ENCODE results near the gene TMEM50B. TPM values are rescaled to one million over a fixed set of nuclear protein-coding genes. Genes with fewer than 3 reads are reported as not detected.
"Not testable (repeated sequence)": the region's sequence is repeated elsewhere in the genome, so short reads cannot be mapped to it uniquely, and the experiment has no call there.

The TMEM50B gene
- 10 to 100 TPM; 34.9 to 37.5 TPM for total RNA-seq

DNA sequence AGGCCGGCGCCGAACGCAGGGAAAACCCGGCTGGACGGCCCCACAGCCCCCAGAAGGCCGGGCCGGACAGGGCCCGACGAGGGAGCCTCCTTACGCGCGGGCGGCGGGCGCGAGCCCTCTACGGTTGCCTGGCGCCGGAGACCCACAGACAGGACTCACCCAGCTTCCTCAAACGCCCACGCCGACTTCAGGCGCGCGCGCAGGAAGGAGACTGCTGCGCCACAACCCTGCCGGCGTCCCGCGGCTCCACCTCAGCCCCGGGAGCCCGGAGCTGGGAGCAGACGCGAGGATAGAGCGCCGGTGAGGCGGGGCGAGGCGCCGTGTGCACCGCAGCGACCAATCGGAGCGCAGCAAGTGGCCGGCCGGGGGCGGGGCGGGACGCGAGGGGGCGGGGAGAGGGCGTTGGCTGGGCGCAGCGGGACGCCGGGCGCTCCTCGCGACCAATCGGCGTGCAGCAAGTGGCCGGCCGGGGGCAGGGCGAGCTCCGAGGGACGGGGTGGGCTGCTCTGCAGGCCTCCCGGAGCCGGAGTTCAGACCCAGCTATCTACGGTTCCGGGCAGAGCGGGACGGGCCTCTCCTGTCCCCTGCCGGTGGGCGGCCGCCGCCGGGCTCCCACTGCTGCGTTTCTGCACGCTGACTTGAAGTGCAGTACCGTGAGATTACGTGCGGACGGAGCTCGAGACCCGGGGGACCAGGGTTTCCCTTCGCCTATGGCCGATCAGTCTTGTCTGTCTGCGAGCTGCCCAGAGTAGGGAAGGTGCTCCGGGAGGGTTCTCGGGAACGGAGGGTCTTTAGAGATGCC is at the start of gene TMEM50B:
Gene TMEM50B, minus strand, starts transcription at position 296 of the 802 bp plus-strand sequence. CDS start 11,089 bp downstream, outside the sequence.
- Mint-ChIP-seq H3K4me3 (peak within 1 kb of the TSS; percentile 93), H3K9me3 (ENCODE audit: insufficient read depth) (no peaks in the 10 kb centered on the region), H3K27ac (peak within 1 kb of the TSS; percentile 94), H3K27me3 (ENCODE audit: low read depth) (peaks cover 2% of the 10 kb centered on the region), H3K36me3 (ENCODE audit: low read depth) (peaks cover 6% of the 10 kb centered on the region), H3K4me1 (ENCODE audit: low read depth) (peaks cover 26% of the 10 kb centered on the region)
- ChIA-PET POLR2A (interaction anchor here (0.6 to 2.7 kb wide), 11 partner anchors 10 to 214 kb away, joined by 3 to 39 read pairs (median 3); partner anchors contain the start of genes DNAJC28, DONSON, GART and IFNAR1), CTCF (interaction anchor here (0.6 to 2.3 kb wide), 16 partner anchors 12 to 708 kb away, joined by 3 to 25 read pairs (median 4); partner anchors contain the start of genes DNAJC28, GART, IFNAR1 and IL10RB)
- ATAC-seq (peak; percentile 95), DNase-seq (peak; percentile 96)

- Mint-ChIP-seq H3K27me3 (ENCODE audit: low read depth) (no peaks in the 10 kb centered on the region), H3K4me3 (no peak overlapping the region), H3K27ac (no peak overlapping the region), H3K9me3 (ENCODE audit: insufficient read depth) (no peaks in the 10 kb centered on the region), H3K4me1 (ENCODE audit: low read depth) (no peaks in the 10 kb centered on the region), H3K36me3 (ENCODE audit: low read depth) (peaks cover 52% of the 10 kb centered on the region)
- ATAC-seq (no peak), DNase-seq (no peak)
- ChIA-PET CTCF (no interaction called here), POLR2A (interaction anchor here (1.2 kb wide), 1 partner anchor 8 kb away, joined by 3 read pairs; no protein-coding TSS in a partner anchor)
These were observed 43.2 kb upstream of the TMEM50B start for GRCh38 chr21:33522953-33523349.

DNA sequence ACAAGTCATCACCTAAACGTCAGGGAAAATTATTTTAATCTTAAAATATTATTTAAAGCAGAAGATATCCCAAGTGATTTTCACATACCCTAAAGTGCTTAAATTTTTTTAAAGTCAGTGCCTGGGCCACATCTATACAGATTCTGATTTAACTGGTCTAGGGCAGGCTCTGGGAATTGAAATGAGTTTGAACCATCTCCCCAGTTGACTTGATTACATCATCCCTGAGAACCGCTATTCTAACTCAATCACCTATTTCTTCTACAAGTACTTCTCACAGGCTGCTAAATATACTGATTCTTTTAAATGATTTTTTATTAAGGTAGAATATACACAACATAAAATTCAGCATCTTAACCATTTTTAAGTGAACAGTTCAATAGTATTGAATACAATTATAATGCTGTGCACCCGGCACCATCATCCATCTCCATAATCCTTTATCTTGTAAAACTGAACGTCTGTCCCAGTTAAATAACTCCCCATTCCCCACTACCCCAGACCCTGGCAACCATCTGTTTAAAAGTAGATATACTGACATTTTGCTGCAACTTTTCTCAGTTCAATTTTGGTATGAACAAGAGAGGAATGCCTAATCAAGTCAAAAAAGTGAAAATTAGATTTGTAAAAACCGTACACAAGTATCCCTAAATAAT is 42.7 kb upstream of the TMEM50B start:
- ChIA-PET POLR2A (interaction anchor here (1.2 kb wide), 1 partner anchor 8 kb away, joined by 3 read pairs; no protein-coding TSS in a partner anchor), CTCF (no interaction called here)

GRCh38 chr21:33518899-33519298 is 39.1 kb upstream of the TMEM50B start:
- H3K4me3 Mint-ChIP-seq: no peak overlapping the region
- ATAC-seq (no peak), DNase-seq (no peak)
- ChIA-PET CTCF (no interaction called here), POLR2A (interaction anchor here (0.6 kb wide), 1 partner anchor 12 kb away, joined by 3 read pairs; no protein-coding TSS in a partner anchor)
- no peaks in the 10 kb centered on the region for H3K9me3 Mint-ChIP-seq (ENCODE audit: insufficient read depth)
- H3K4me1 Mint-ChIP-seq (ENCODE audit: low read depth): peaks cover 15% of the 10 kb centered on the region
- peaks cover 59% of the 10 kb centered on the region for H3K36me3 Mint-ChIP-seq (ENCODE audit: low read depth)
- no peaks in the 10 kb centered on the region for H3K27me3 Mint-ChIP-seq (ENCODE audit: low read depth)
- no peak overlapping the region for H3K27ac Mint-ChIP-seq

More for the DNA sequence above, 42.7 kb upstream of the TMEM50B start:
- ATAC-seq (no peak), DNase-seq (no peak)
- Mint-ChIP-seq H3K27ac (no peak overlapping the region), H3K4me3 (no peak overlapping the region), H3K9me3 (ENCODE audit: insufficient read depth) (no peaks in the 10 kb centered on the region), H3K27me3 (ENCODE audit: low read depth) (no peaks in the 10 kb centered on the region), H3K36me3 (ENCODE audit: low read depth) (peaks cover 50% of the 10 kb centered on the region), H3K4me1 (ENCODE audit: low read depth) (no peaks in the 10 kb centered on the region)

- DNase-seq (no peak), ATAC-seq (peak; percentile 53)
- no peaks in the 10 kb centered on the region for H3K27me3 Mint-ChIP-seq (ENCODE audit: low read depth)
- peak overlapping the region; percentile 56 for H3K27ac Mint-ChIP-seq
- POLR2A ChIA-PET: interaction anchor here (0.8 to 1.3 kb wide), 2 partner anchors 9 to 29 kb away, joined by 3 read pairs; no protein-coding TSS in a partner anchor
- H3K9me3 Mint-ChIP-seq (ENCODE audit: insufficient read depth): no peaks in the 10 kb centered on the region
- peaks cover 68% of the 10 kb centered on the region for H3K36me3 Mint-ChIP-seq (ENCODE audit: low read depth)
- CTCF ChIA-PET: interaction anchor here (1.0 to 2.0 kb wide), 4 partner anchors 9 to 153 kb away, joined by 3 to 5 read pairs (median 4); partner anchors contain the start of gene TMEM50B
- H3K4me3 Mint-ChIP-seq: no peak overlapping the region
- H3K4me1 Mint-ChIP-seq (ENCODE audit: low read depth): peaks cover 16% of the 10 kb centered on the region
These were observed 34.5 kb upstream of the TMEM50B start for GRCh38 chr21:33514229-33514628.

- Mint-ChIP-seq H3K9me3 (ENCODE audit: insufficient read depth) (no peaks in the 10 kb centered on the region), H3K27ac (no peak overlapping the region), H3K4me1 (ENCODE audit: low read depth) (peaks cover 16% of the 10 kb centered on the region), H3K4me3 (no peak overlapping the region), H3K27me3 (ENCODE audit: low read depth) (no peaks in the 10 kb centered on the region), H3K36me3 (ENCODE audit: low read depth) (peaks cover 65% of the 10 kb centered on the region)
- no peak for ATAC-seq
- POLR2A ChIA-PET: no interaction called here
- no peak for DNase-seq
- CTCF ChIA-PET: no interaction called here
These were observed 32.7 kb upstream of the TMEM50B start for GRCh38 chr21:33512481-33512880.

GRCh38 chr21:33511639-33512038 is 31.9 kb upstream of the TMEM50B start:
- Mint-ChIP-seq H3K36me3 (ENCODE audit: low read depth) (peaks cover 63% of the 10 kb centered on the region), H3K27me3 (ENCODE audit: low read depth) (no peaks in the 10 kb centered on the region), H3K4me1 (ENCODE audit: low read depth) (peaks cover 16% of the 10 kb centered on the region), H3K9me3 (ENCODE audit: insufficient read depth) (no peaks in the 10 kb centered on the region), H3K4me3 (no peak overlapping the region), H3K27ac (no peak overlapping the region)
- CTCF ChIA-PET: no interaction called here
- DNase-seq: no peak
- POLR2A ChIA-PET: interaction anchor here (0.8 kb wide), 1 partner anchor 40 kb away, joined by 4 read pairs; no protein-coding TSS in a partner anchor
- ATAC-seq: no peak

DNA sequence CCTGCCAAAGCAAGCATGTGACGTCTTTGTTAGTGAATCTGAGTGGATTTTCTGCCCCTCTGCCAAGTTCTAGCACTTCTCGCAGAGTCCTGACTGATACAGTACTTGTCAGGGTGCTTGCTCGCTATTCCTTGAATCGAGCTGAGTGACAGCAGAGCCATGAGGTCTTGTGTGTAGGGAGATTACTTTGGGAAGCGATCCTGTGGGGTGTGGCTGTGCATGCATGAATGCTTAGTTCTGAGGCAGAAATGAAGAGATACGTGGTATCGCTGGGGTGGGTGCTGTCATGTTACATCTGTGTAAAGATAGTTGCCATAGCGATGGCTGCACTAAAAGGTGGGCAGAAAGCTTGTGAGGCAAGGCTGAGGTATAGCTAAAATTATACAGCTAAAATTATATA is 31.1 kb upstream of the TMEM50B start:
- Mint-ChIP-seq H3K4me3 (no peak overlapping the region), H3K36me3 (ENCODE audit: low read depth) (peaks cover 63% of the 10 kb centered on the region), H3K27ac (no peak overlapping the region), H3K9me3 (ENCODE audit: insufficient read depth) (no peaks in the 10 kb centered on the region), H3K27me3 (ENCODE audit: low read depth) (no peaks in the 10 kb centered on the region), H3K4me1 (ENCODE audit: low read depth) (peaks cover 16% of the 10 kb centered on the region)
- no peak for DNase-seq
- no peak for ATAC-seq
- CTCF ChIA-PET: interaction anchor here (1.8 kb wide), 1 partner anchor 19 kb away, joined by 5 read pairs; the partner anchor contains the start of gene DNAJC28
- POLR2A ChIA-PET: interaction anchor here (0.8 kb wide), 1 partner anchor 41 kb away, joined by 4 read pairs; no protein-coding TSS in a partner anchor

- ChIA-PET CTCF (interaction anchor here (0.8 to 1.1 kb wide), 2 partner anchors 11 to 99 kb away, joined by 3 to 5 read pairs; no protein-coding TSS in a partner anchor), POLR2A (interaction anchor here (0.6 to 1.3 kb wide), 2 partner anchors 12 to 27 kb away, joined by 3 read pairs; partner anchors contain the start of gene TMEM50B)
- H3K9me3 Mint-ChIP-seq (ENCODE audit: insufficient read depth); H3K27ac Mint-ChIP-seq; H3K4me1 Mint-ChIP-seq (ENCODE audit: low read depth); ATAC-seq; DNase-seq; H3K27me3 Mint-ChIP-seq (ENCODE audit: low read depth); H3K4me3 Mint-ChIP-seq: not testable (repeated sequence)
- peaks cover 72% of the 10 kb centered on the region for H3K36me3 Mint-ChIP-seq (ENCODE audit: low read depth)
These were observed 27.2 kb upstream of the TMEM50B start for GRCh38 chr21:33507003-33507402.

- Mint-ChIP-seq H3K27ac (no peak overlapping the region), H3K9me3 (ENCODE audit: insufficient read depth) (no peaks in the 10 kb centered on the region), H3K27me3 (ENCODE audit: low read depth) (no peaks in the 10 kb centered on the region), H3K4me1 (ENCODE audit: low read depth) (no peaks in the 10 kb centered on the region), H3K4me3 (no peak overlapping the region), H3K36me3 (ENCODE audit: low read depth) (peaks cover 62% of the 10 kb centered on the region)
- ATAC-seq: no peak
- DNase-seq: no peak
- ChIA-PET CTCF (interaction anchor here (0.7 to 1.1 kb wide), 4 partner anchors 9 to 145 kb away, joined by 3 to 5 read pairs (median 3); no protein-coding TSS in a partner anchor), POLR2A (interaction anchor here (0.6 to 1.3 kb wide), 2 partner anchors 26 to 874 kb away, joined by 3 read pairs; partner anchors contain the start of gene TMEM50B)
These were observed 26.1 kb upstream of the TMEM50B start for GRCh38 chr21:33505833-33506232.

GRCh38 chr21:33496345-33496744 is 16.6 kb upstream of the TMEM50B start:
- Mint-ChIP-seq H3K36me3 (ENCODE audit: low read depth) (no peaks in the 10 kb centered on the region), H3K4me1 (ENCODE audit: low read depth) (peaks cover 5% of the 10 kb centered on the region), H3K27me3 (ENCODE audit: low read depth) (no peaks in the 10 kb centered on the region), H3K9me3 (ENCODE audit: insufficient read depth) (no peaks in the 10 kb centered on the region), H3K4me3 (no peak overlapping the region), H3K27ac (no peak overlapping the region)
- ChIA-PET POLR2A (no interaction called here), CTCF (interaction anchor here (0.8 to 1.0 kb wide), 2 partner anchors 10 to 41 kb away, joined by 3 read pairs; no protein-coding TSS in a partner anchor)
- no peak for DNase-seq
- ATAC-seq: no peak
